DND-41 (cell line): Measurements from ENCODE around the gene DGUOK.

Experiments
- ATAC-seq: fragments of 200-7000 bp; cut with Tn5 transposase; 3 replicates; pipeline ENCODE4 v1.9.1; 2021; ENCODE audit warnings: low read depth; ENCODE audit not compliant: insufficient read depth
- DNase-seq: peaks from one replicate; pipeline ENCODE4 v3.0.0-alpha.2; 2020
- H2AFZ ChIP-seq: 2 replicates; pipeline ENCODE4 v1.6.0; 2012; ENCODE audit warnings: low read depth, low read length
- H3K27ac ChIP-seq: 2 replicates; pipeline ENCODE4 v1.5.1; 2012; ENCODE audit warnings: low read length, inconsistent platforms
- H3K27me3 ChIP-seq: fragments of 200-600 bp; sonication (generic); 2 replicates; pipeline ENCODE4 v1.6.0; 2012; ENCODE audit warnings: low read length, mild to moderate bottlenecking, inconsistent platforms; ENCODE audit not compliant: insufficient read depth, poor library complexity
- H3K36me3 ChIP-seq: 2 replicates; pipeline ENCODE4 v1.5.1; 2012; ENCODE audit warnings: low read length, inconsistent platforms; ENCODE audit not compliant: insufficient read depth
- H3K4me1 ChIP-seq: 2 replicates; pipeline ENCODE4 v1.5.1; 2012; ENCODE audit warnings: mild to moderate bottlenecking, low read length; ENCODE audit not compliant: insufficient read depth
- H3K4me2 ChIP-seq: 2 replicates; pipeline ENCODE4 v1.6.0; 2012; ENCODE audit warnings: mild to moderate bottlenecking, moderate library complexity, low read length, inconsistent platforms; ENCODE audit not compliant: insufficient read depth
- H3K4me3 ChIP-seq, 2 experiments: fragments of 200-600 bp in 1 of 2; shearing (Covaris generic) in 1 of 2; 2 replicates each; pipeline ENCODE4 v1.5.1; 2012 to 2016; ENCODE audit warnings: inconsistent platforms in 2 of 2, low read length in 2 of 2, mild to moderate bottlenecking in 2 of 2, low read depth in 1 of 2, moderate library complexity in 1 of 2
- H3K79me2 ChIP-seq: 2 replicates; pipeline ENCODE4 v1.6.0; 2012; ENCODE audit warnings: low read length, inconsistent platforms; ENCODE audit not compliant: insufficient read depth
- H3K9ac ChIP-seq: 2 replicates; pipeline ENCODE4 v1.6.0; 2012; ENCODE audit warnings: low read depth, mild to moderate bottlenecking, inconsistent platforms, low read length, moderate library complexity
- H3K9me3 ChIP-seq: 2 replicates; pipeline ENCODE4 v1.5.1; 2012; ENCODE audit warnings: low read length, moderate library complexity, mild to moderate bottlenecking, inconsistent platforms; ENCODE audit not compliant: insufficient read depth, severe bottlenecking
- H4K20me1 ChIP-seq: 2 replicates; pipeline ENCODE4 v1.6.0; 2012; ENCODE audit warnings: low read length; ENCODE audit not compliant: insufficient read depth
- CTCF ChIP-seq: IDR thresholded peaks from 2 replicates; pipeline ENCODE4 v1.5.1; 2012; ENCODE audit warnings: borderline replicate concordance, low read length, moderate library complexity, mild to moderate bottlenecking; ENCODE audit not compliant: poor library complexity, severe bottlenecking; ENCODE audit errors: extremely low read depth
- EZH2 ChIP-seq: IDR thresholded peaks from 3 replicates; pipeline ENCODE4 v1.6.1; 2012; ENCODE audit warnings: borderline replicate concordance, low read depth, mild to moderate bottlenecking, moderate library complexity, low read length, inconsistent platforms; ENCODE audit not compliant: severe bottlenecking

Gene DGUOK

GRCh38 chr2:73914667-73915066, 12.0 kb upstream of the DGUOK start:
- DNase-seq (no peak), ATAC-seq (no peak)
- TF ChIP-seq EZH2 (no peak), CTCF (no peak)
- Histone ChIP-seq H3K27ac (no peak overlapping the region), H3K4me1 (no peaks in the 10 kb centered on the region), H3K79me2 (no peaks in the 10 kb centered on the region), H3K9me3 (no peaks in the 10 kb centered on the region), H3K4me2 (no peak overlapping the region), H3K27me3 (no peaks in the 10 kb centered on the region), H4K20me1 (no peaks in the 10 kb centered on the region), H3K9ac (no peak overlapping the region), H2AFZ (no peak overlapping the region), H3K4me3 (no peak overlapping the region), H3K36me3 (no peaks in the 10 kb centered on the region)

DNA sequence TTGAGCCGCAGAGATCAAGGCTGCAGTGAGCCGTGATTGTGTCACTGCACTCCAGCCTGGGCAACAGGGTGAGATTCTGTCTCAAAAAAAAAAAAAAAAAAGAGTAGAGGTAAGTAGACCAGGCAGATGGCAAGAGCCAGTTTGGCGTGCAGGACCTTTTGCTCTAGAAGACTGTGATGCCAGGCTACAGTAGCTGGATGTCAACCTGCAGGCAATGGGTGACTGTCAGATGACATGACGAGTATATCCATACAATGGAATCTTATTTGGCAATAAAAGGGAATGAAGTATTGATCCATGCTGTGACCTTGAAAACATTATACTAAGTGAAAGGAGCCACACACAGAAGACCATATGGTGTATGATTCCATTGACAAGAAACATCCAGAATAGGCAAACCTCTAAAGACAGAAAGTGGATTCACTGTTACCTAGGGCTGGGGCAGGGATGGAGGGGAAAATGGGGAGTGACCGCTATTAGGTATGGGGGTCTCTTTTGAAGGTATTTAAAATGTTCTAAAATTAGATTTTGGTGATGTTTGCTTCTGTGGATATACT, 11.2 kb upstream of the DGUOK start:
- ATAC-seq (no peak), DNase-seq (no peak)
- Histone ChIP-seq H3K36me3 (no peaks in the 10 kb centered on the region), H3K79me2 (no peaks in the 10 kb centered on the region), H2AFZ (no peak overlapping the region), H3K27ac (no peak overlapping the region), H3K4me1 (no peaks in the 10 kb centered on the region), H3K9me3 (no peaks in the 10 kb centered on the region), H3K27me3 (no peaks in the 10 kb centered on the region), H3K4me3 (no peak overlapping the region), H4K20me1 (no peaks in the 10 kb centered on the region), H3K9ac (no peak overlapping the region), H3K4me2 (no peak overlapping the region)
- TF ChIP-seq CTCF (no peak), EZH2 (no peak)

DNA sequence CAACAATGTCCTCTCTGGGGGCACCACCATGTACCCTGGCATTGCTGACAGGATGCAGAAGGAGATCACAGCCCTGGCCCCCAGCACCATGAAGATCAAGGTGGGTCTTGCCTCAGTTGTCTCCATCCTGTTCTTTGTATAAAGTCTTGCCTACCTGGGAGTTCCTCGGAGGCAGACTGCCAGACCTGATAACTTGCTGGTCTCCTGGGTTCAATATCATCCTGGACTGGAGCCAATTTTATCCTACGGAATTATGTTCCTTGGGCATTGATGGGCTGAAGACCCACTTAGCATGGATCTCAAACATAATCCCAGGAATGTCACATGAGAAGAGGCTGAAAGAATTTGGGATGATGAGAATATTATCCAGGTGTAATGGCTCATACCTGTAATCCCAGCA, 10.0 kb upstream of the DGUOK start:
- Histone ChIP-seq H3K27me3 (no peaks in the 10 kb centered on the region), H3K9ac (no peak overlapping the region), H3K79me2 (no peaks in the 10 kb centered on the region), H2AFZ (no peak overlapping the region), H3K36me3 (no peaks in the 10 kb centered on the region), H3K9me3 (no peaks in the 10 kb centered on the region), H3K27ac (no peak overlapping the region), H3K4me1 (no peaks in the 10 kb centered on the region), H4K20me1 (no peaks in the 10 kb centered on the region), H3K4me2 (no peak overlapping the region), H3K4me3 (no peak overlapping the region)
- DNase-seq: no peak
- TF ChIP-seq EZH2 (no peak), CTCF (no peak)
- no peak for ATAC-seq

DNA sequence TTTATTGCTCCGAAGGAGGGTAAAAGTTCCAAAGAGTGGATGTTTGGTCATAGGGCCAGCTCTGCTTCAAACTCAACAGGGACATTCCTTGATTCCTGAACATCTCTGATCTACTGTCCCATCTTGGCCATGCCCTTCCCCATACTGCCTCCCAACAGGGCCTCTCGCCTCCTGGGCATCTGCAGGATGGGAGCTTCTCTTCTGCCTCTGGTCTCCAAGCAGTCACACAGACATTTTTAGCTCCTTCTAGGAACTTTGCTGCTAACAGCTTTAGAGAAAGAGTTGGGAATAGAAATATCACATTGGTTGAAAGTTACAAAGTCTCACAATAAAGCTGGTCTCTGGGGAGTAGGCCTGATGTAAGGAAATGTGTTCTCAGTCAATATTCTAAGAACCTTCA, 9.4 kb upstream of the DGUOK start:
- Histone ChIP-seq H3K27me3 (no peaks in the 10 kb centered on the region), H3K36me3 (no peaks in the 10 kb centered on the region), H4K20me1 (no peaks in the 10 kb centered on the region), H3K79me2 (no peaks in the 10 kb centered on the region), H3K9ac (no peak overlapping the region), H3K27ac (no peak overlapping the region), H3K4me2 (no peak overlapping the region), H3K9me3 (no peaks in the 10 kb centered on the region), H3K4me3 (no peak overlapping the region), H3K4me1 (no peaks in the 10 kb centered on the region), H2AFZ (no peak overlapping the region)
- ATAC-seq: no peak
- TF ChIP-seq CTCF (no peak), EZH2 (no peak)
- no peak for DNase-seq
